GM23338 (cell line): ENCODE results near the gene PHF8. TPM values are rescaled to one million over a fixed set of nuclear protein-coding genes. Genes with fewer than 3 reads are reported as not detected.

ENCODE experiments used
- ATAC-seq: fragments of 200-7000 bp; cut with Tn5 transposase; 3 replicates; pipeline ENCODE4 v1.9.1; 2020
- DNase-seq: peaks from one replicate; pipeline ENCODE4 v3.0.0-alpha.2; 2015; ENCODE audit warnings: low spot score
- H2AFZ ChIP-seq: fragments of 200-600 bp; sonication (generic); 2 replicates; pipeline ENCODE4 v1.8.0; 2016; ENCODE audit warnings: antibody characterized with exemption, mild to moderate bottlenecking, moderate library complexity
- H3F3A ChIP-seq: fragments of 200-600 bp; sonication (generic); replicated peaks from 2 replicates; pipeline ENCODE4 v1.8.0; 2017; ENCODE audit warnings: antibody characterized with exemption, mixed run types, low read depth
- H3K27ac ChIP-seq: fragments of 200-600 bp; sonication (generic); 2 replicates; pipeline ENCODE4 v1.6.1; 2016; ENCODE audit warnings: low read depth
- H3K27me3 ChIP-seq: fragments of 200-600 bp; sonication (generic); 2 replicates; pipeline ENCODE4 v1.8.0; 2016; ENCODE audit warnings: mild to moderate bottlenecking, mixed run types, moderate library complexity; ENCODE audit not compliant: insufficient read depth
- H3K36me3 ChIP-seq: fragments of 200-600 bp; sonication (generic); 2 replicates; pipeline ENCODE4 v1.8.0; 2016; ENCODE audit warnings: mild to moderate bottlenecking; ENCODE audit not compliant: insufficient read depth
- H3K4me1 ChIP-seq: fragments of 200-600 bp; sonication (generic); 2 replicates; pipeline ENCODE4 v1.8.0; 2016; ENCODE audit warnings: mild to moderate bottlenecking, moderate library complexity; ENCODE audit not compliant: insufficient read depth
- H3K4me2 ChIP-seq: fragments of 200-600 bp; sonication (generic); 2 replicates; pipeline ENCODE4 v1.7.1; 2017; ENCODE audit warnings: mixed run types
- H3K4me3 ChIP-seq: fragments of 200-600 bp; sonication (generic); 2 replicates; pipeline ENCODE4 v1.6.1; 2016; ENCODE audit warnings: mixed run types
- H3K79me2 ChIP-seq: fragments of 200-600 bp; sonication (generic); replicated peaks from 2 replicates; pipeline ENCODE4 v1.8.0; 2017; ENCODE audit warnings: mild to moderate bottlenecking; ENCODE audit not compliant: insufficient read depth
- H3K9me2 ChIP-seq: fragments of 200-600 bp; sonication (generic); 2 replicates; pipeline ENCODE4 v1.8.0; 2017; ENCODE audit not compliant: insufficient read depth
- H4K20me1 ChIP-seq: fragments of 200-600 bp; sonication (generic); replicated peaks from 2 replicates; pipeline ENCODE4 v1.8.0; 2017; ENCODE audit warnings: mild to moderate bottlenecking; ENCODE audit not compliant: insufficient read depth
- H3K27ac Mint-ChIP-seq: 2 replicates; pipeline ENCODE4 v1.8.0; 2020; ENCODE audit warnings: inconsistent platforms, mild to moderate bottlenecking, moderate library complexity, mixed read lengths
- H3K27me3 Mint-ChIP-seq: 3 replicates; pipeline ENCODE4 v1.8.0; 2022; ENCODE audit warnings: low read depth, mild to moderate bottlenecking, moderate library complexity, mixed read lengths, inconsistent platforms; ENCODE audit not compliant: insufficient read depth, poor library complexity
- H3K36me3 Mint-ChIP-seq: 3 replicates; pipeline ENCODE4 v1.8.0; 2021; ENCODE audit warnings: low read depth, mild to moderate bottlenecking, inconsistent platforms, moderate library complexity, mixed read lengths
- H3K4me1 Mint-ChIP-seq: 3 replicates; pipeline ENCODE4 v1.8.0; 2020; ENCODE audit warnings: mild to moderate bottlenecking, inconsistent platforms, mixed read lengths
- H3K4me3 Mint-ChIP-seq: 3 replicates; pipeline ENCODE4 v1.8.0; 2021; ENCODE audit warnings: moderate library complexity, mild to moderate bottlenecking, inconsistent platforms, mixed read lengths
- H3K9me3 Mint-ChIP-seq: 3 replicates; pipeline ENCODE4 v1.8.0; 2020; ENCODE audit warnings: moderate library complexity, mild to moderate bottlenecking, inconsistent platforms, mixed read lengths
- CREB1 ChIP-seq: fragments of 250-450 bp; sonication (Bioruptor Pico); IDR thresholded peaks from 2 replicates; pipeline ENCODE4 v1.5.0; 2020; ENCODE audit warnings: low read depth, mild to moderate bottlenecking, moderate library complexity
- EZH2 ChIP-seq: fragments of 200-600 bp; sonication (generic); IDR thresholded peaks from one replicate; pipeline ENCODE4 v1.8.0; 2017; ENCODE audit warnings: antibody characterized with exemption, mild to moderate bottlenecking, low read depth; ENCODE audit not compliant: unreplicated experiment
- REST ChIP-seq: IDR thresholded peaks from one replicate; pipeline ENCODE4 v1.6.1; 2018; ENCODE audit warnings: antibody characterized with exemption; ENCODE audit not compliant: unreplicated experiment
- STAT1 ChIP-seq: IDR thresholded peaks from one replicate; pipeline ENCODE4 v1.6.1; 2016; ENCODE audit warnings: antibody characterized with exemption; ENCODE audit not compliant: unreplicated experiment
- ZNF114 ChIP-seq: fragments of 250-450 bp; sonication (Bioruptor Pico); IDR thresholded peaks from 2 replicates; pipeline ENCODE4 v1.5.0; 2020; ENCODE audit warnings: mild to moderate bottlenecking, moderate library complexity
- polyA plus RNA-seq: library from polyadenylated mRNA; unstranded; fragments of >200 nt; fragmentation: Nextera tagmentation; extraction: Ambion mirVana; gene quantifications from 2 replicates; pipeline ENCODE4 v1.2.1, GENCODE V29; 2016
- total RNA-seq: library from RNA; depleted of rRNA; stranded (reverse); fragments of >200 nt; shearing (Covaris generic); gene quantifications from 2 replicates; pipeline ENCODE4 v1.2.3, GENCODE V29; 2014
- TF ChIP-seq, protein P1 (sequence below), 2 experiments: fragments of 200-600 bp in 1 of 2; sonication (generic) in 1 of 2; conservative IDR thresholded peaks; 2 replicates each; pipeline versions ENCODE4 v1.5.1 to v1.6.1; 2016 to 2017; ENCODE audit warnings: antibody characterized with exemption in 2 of 2, low read depth in 2 of 2, mild to moderate bottlenecking in 2 of 2, moderate library complexity in 1 of 2
- TF ChIP-seq, protein P2 (sequence below): IDR thresholded peaks from 2 replicates; pipeline ENCODE4 v1.6.1; 2016; ENCODE audit warnings: antibody characterized with exemption

Gene PHF8
- total and polyA plus RNA-seq, 2 experiments from 2014 or later = 12.8 to 30.6 TPM

DNA sequence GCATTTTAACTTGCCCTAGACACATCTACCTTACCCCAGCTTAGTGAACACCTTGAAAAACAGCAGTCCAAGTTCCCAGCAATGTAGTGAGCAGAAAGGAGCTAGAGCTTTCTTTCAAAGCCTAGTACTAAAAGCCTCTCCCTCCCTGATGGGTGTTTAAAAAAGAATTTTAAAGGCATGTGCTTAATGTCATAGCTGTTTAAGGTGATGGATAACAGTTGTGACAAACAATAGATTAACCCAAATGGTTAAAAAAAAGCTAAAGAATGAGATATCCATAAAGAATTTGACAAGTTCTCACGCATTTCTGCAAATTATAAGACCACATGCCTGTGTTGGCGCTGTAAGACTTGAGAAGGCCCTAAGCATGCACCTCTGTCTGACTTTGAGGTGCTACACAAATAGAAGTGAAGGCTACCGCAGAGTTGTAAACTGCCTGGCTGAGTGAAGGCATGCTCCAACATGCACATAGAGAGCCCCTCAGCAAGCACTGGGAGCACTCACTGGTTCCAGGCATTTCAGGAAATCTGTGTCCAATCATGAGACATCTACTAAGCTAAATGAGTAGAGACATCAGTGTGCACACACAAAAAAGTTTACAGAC is 94.0 kb downstream of the PHF8 start:
- Histone ChIP-seq H3K27me3 (no peaks in the 10 kb centered on the region), H3F3A (no peaks in the 10 kb centered on the region), H4K20me1 (no peaks in the 10 kb centered on the region), H3K79me2 (no peaks in the 10 kb centered on the region), H3K4me2 (no peak overlapping the region), H3K36me3 (no peaks in the 10 kb centered on the region), H3K4me1 (no peaks in the 10 kb centered on the region), H2AFZ (no peak overlapping the region), H3K9me2 (no peaks in the 10 kb centered on the region), H3K4me3 (no peak overlapping the region), H3K27ac (no peak overlapping the region)
- TF ChIP-seq EZH2 (no peak), REST (no peak), STAT1 (no peak), CREB1 (no peak), ZNF114 (CRISPR knock-in tag) (no peak)
- TF ChIP-seq, protein P1, sequence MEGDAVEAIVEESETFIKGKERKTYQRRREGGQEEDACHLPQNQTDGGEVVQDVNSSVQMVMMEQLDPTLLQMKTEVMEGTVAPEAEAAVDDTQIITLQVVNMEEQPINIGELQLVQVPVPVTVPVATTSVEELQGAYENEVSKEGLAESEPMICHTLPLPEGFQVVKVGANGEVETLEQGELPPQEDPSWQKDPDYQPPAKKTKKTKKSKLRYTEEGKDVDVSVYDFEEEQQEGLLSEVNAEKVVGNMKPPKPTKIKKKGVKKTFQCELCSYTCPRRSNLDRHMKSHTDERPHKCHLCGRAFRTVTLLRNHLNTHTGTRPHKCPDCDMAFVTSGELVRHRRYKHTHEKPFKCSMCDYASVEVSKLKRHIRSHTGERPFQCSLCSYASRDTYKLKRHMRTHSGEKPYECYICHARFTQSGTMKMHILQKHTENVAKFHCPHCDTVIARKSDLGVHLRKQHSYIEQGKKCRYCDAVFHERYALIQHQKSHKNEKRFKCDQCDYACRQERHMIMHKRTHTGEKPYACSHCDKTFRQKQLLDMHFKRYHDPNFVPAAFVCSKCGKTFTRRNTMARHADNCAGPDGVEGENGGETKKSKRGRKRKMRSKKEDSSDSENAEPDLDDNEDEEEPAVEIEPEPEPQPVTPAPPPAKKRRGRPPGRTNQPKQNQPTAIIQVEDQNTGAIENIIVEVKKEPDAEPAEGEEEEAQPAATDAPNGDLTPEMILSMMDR (conservative IDR thresholded peaks at IDR 0.05; ENCODE audit: low read depth in 2 of 2) = no peak
- TF ChIP-seq, protein P2, sequence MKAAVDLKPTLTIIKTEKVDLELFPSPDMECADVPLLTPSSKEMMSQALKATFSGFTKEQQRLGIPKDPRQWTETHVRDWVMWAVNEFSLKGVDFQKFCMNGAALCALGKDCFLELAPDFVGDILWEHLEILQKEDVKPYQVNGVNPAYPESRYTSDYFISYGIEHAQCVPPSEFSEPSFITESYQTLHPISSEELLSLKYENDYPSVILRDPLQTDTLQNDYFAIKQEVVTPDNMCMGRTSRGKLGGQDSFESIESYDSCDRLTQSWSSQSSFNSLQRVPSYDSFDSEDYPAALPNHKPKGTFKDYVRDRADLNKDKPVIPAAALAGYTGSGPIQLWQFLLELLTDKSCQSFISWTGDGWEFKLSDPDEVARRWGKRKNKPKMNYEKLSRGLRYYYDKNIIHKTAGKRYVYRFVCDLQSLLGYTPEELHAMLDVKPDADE = no peak
- Mint-ChIP-seq H3K4me3 (no peak overlapping the region), H3K27ac (peak overlapping the region; percentile 40; the same call in 1 of the 2 replicates), H3K27me3 (no peaks in the 10 kb centered on the region), H3K36me3 (peaks cover 19% of the 10 kb centered on the region), H3K4me1 (no peaks in the 10 kb centered on the region), H3K9me3 (no peaks in the 10 kb centered on the region)
- ATAC-seq (no peak), DNase-seq (no peak)

- H3K4me1 ChIP-seq = no peaks in the 10 kb centered on the region
- no peaks in the 10 kb centered on the region for H3K36me3 ChIP-seq
- ATAC-seq (no peak), DNase-seq (no peak)
- H3K27me3 ChIP-seq = no peaks in the 10 kb centered on the region
- no peaks in the 10 kb centered on the region for H3K4me1 Mint-ChIP-seq
- no peak overlapping the region for H3K27ac Mint-ChIP-seq
- no peak overlapping the region for H3K4me3 Mint-ChIP-seq
- no peaks in the 10 kb centered on the region for H3K79me2 ChIP-seq
- H4K20me1 ChIP-seq = no peaks in the 10 kb centered on the region
- no peaks in the 10 kb centered on the region for H3K9me2 ChIP-seq
- no peak overlapping the region for H3K27ac ChIP-seq
- H3K4me2 ChIP-seq = no peak overlapping the region
- no peaks in the 10 kb centered on the region for H3F3A ChIP-seq
- H3K36me3 Mint-ChIP-seq = peaks cover 41% of the 10 kb centered on the region
- H3K4me3 ChIP-seq = no peak overlapping the region
- no peaks in the 10 kb centered on the region for H3K27me3 Mint-ChIP-seq
- no peaks in the 10 kb centered on the region; the same call in 2 of the 3 replicates for H3K9me3 Mint-ChIP-seq
- H2AFZ ChIP-seq = no peak overlapping the region
- no peak for TF ChIP-seq EZH2
- TF ChIP-seq, protein P1 (conservative IDR thresholded peaks at IDR 0.05; ENCODE audit: low read depth in 2 of 2) = no peak
Observed at GRCh38 chrX:53940180-53940579, 104.1 kb downstream of the PHF8 start.
